Measurements from ENCODE around the gene HDAC4. TPM values are rescaled to one million over a fixed set of nuclear protein-coding genes. Genes with fewer than 3 reads are reported as not detected.

The HDAC4 gene
- total and polyA plus RNA-seq, 2 donors (not counting 1 experiment from before 2014, with no cell fraction given), result 13.5 to 46.0 TPM

GRCh38 chr2:239081046-239081445, 319.8 kb downstream of the HDAC4 start:
- WGBS (ENCODE audit: insufficient coverage), result 94% methylated on average over 19 of the region's 19 CpGs
- no peaks in the 10 kb centered on the region for H4K20me1 ChIP-seq (ENCODE audit: control insufficient read depth, insufficient read depth, low read length, poor library complexity, severe bottlenecking)

GRCh38 chr2:239079671-239080294, 321.0 kb downstream of the HDAC4 start:
- no peak for TF ChIP-seq CTCF (IDR thresholded peaks at IDR 0.05)
- TF ChIP-seq EZH2 (IDR thresholded peaks at IDR 0.05; ENCODE audit: borderline replicate concordance, insufficient read depth, low read depth, low read length, poor library complexity, severe bottlenecking), result no peak
- Histone ChIP-seq H3K27ac (ENCODE audit: low read length in 2 of 2) (no peak overlapping the region), H3K27me3 (replicated peaks in 1 of 4; ENCODE audit: control extremely low read depth in 1 of 4, control insufficient read depth in 3 of 4, insufficient read depth in 4 of 4, low read length in 3 of 4) (no peaks in the 10 kb centered on the region), H3K9ac (ENCODE audit: low read length) (no peak overlapping the region), H2AFZ (ENCODE audit: insufficient read depth, low read depth, low read length, poor library complexity, severe bottlenecking) (no peak overlapping the region), H3K4me1 (ENCODE audit: control insufficient read depth in 2 of 2, insufficient read depth in 2 of 2, low read length in 2 of 2) (no peaks in the 10 kb centered on the region), H3K4me2 (replicated peaks; ENCODE audit: low read depth, low read length, poor library complexity, severe bottlenecking) (no peak overlapping the region), H3K4me3 (ENCODE audit: control extremely low read depth in 1 of 5, extremely low read depth in 1 of 5, insufficient read depth in 1 of 5, low read depth in 2 of 5, low read length in 4 of 5) (no peak overlapping the region), H3K36me3 (replicated peaks in 1 of 2; ENCODE audit: control extremely low read depth in 1 of 2, control insufficient read depth in 1 of 2, extremely low read depth in 1 of 2, insufficient read depth in 2 of 2, low read length in 1 of 2) (peaks cover 0 to 9% of the 10 kb centered on the region in 2 experiments), H3K9me3 (ENCODE audit: control extremely low read depth in 1 of 3, control insufficient read depth in 2 of 3, insufficient read depth in 1 of 3, low read length in 2 of 3) (no peaks in the 10 kb centered on the region), H3K79me2 (ENCODE audit: control insufficient read depth, insufficient read depth, low read length) (no peaks in the 10 kb centered on the region), H4K20me1 (ENCODE audit: control insufficient read depth, insufficient read depth, low read length, poor library complexity, severe bottlenecking) (no peaks in the 10 kb centered on the region)
- Mint-ChIP-seq H3K27me3 (no peaks in the 10 kb centered on the region), H3K9me3 (ENCODE audit: insufficient read depth) (no peaks in the 10 kb centered on the region), H3K27ac (no peak overlapping the region), H3K4me1 (no peaks in the 10 kb centered on the region), H3K4me3 (no peak overlapping the region)
- ATAC-seq (ENCODE audit: low read depth), result no peak
- CTCF ChIA-PET, result no interaction called here
- 96% methylated on average over 13 of the region's 16 CpGs for whole genome bisulfite sequencing (ENCODE audit: insufficient coverage)
- POLR2A ChIA-PET, result no interaction called here
- DNase-seq, result no peak
- intact Hi-C loops (cut with micrococcal nuclease), result no loop called here

More at GRCh38 chr2:239081046-239081445, 319.8 kb downstream of the HDAC4 start:
- ChIA-PET POLR2A (no interaction called here), CTCF (no interaction called here)
- no peaks in the 10 kb centered on the region for H3K4me1 ChIP-seq (ENCODE audit: control insufficient read depth in 2 of 2, insufficient read depth in 2 of 2, low read length in 2 of 2)
- no peak overlapping the region for H3K27ac Mint-ChIP-seq
- H3K4me3 ChIP-seq (ENCODE audit: control extremely low read depth in 1 of 5, extremely low read depth in 1 of 5, insufficient read depth in 1 of 5, low read depth in 2 of 5, low read length in 4 of 5), result no peak overlapping the region
- intact Hi-C loops (cut with micrococcal nuclease), result no loop called here
- DNase-seq (no peak), ATAC-seq (ENCODE audit: low read depth) (no peak)
- H3K9me3 ChIP-seq (ENCODE audit: control extremely low read depth in 1 of 3, control insufficient read depth in 2 of 3, insufficient read depth in 1 of 3, low read length in 2 of 3), result no peaks in the 10 kb centered on the region
- H3K27me3 Mint-ChIP-seq, result no peaks in the 10 kb centered on the region
- no peak overlapping the region for H3K4me3 Mint-ChIP-seq
- H3K27me3 ChIP-seq (replicated peaks in 1 of 4; ENCODE audit: control extremely low read depth in 1 of 4, control insufficient read depth in 3 of 4, insufficient read depth in 4 of 4, low read length in 3 of 4), result no peaks in the 10 kb centered on the region
- H3K36me3 ChIP-seq (replicated peaks in 1 of 2; ENCODE audit: control extremely low read depth in 1 of 2, control insufficient read depth in 1 of 2, extremely low read depth in 1 of 2, insufficient read depth in 2 of 2, low read length in 1 of 2), result peaks cover 0 to 9% of the 10 kb centered on the region in 2 experiments
- no peaks in the 10 kb centered on the region for H3K79me2 ChIP-seq (ENCODE audit: control insufficient read depth, insufficient read depth, low read length)
- no peak overlapping the region for H2AFZ ChIP-seq (ENCODE audit: insufficient read depth, low read depth, low read length, poor library complexity, severe bottlenecking)
- no peak overlapping the region for H3K9ac ChIP-seq (ENCODE audit: low read length)
- no peaks in the 10 kb centered on the region for H3K4me1 Mint-ChIP-seq
- no peak overlapping the region for H3K4me2 ChIP-seq (replicated peaks; ENCODE audit: low read depth, low read length, poor library complexity, severe bottlenecking)
- TF ChIP-seq EZH2 (IDR thresholded peaks at IDR 0.05; ENCODE audit: borderline replicate concordance, insufficient read depth, low read depth, low read length, poor library complexity, severe bottlenecking) (no peak), CTCF (IDR thresholded peaks at IDR 0.05) (no peak)
- H3K9me3 Mint-ChIP-seq (ENCODE audit: insufficient read depth), result no peaks in the 10 kb centered on the region
- no peak overlapping the region for H3K27ac ChIP-seq (ENCODE audit: low read length in 2 of 2)
